ENCODE data around the gene CDH22. TPM values are rescaled to one million over a fixed set of nuclear protein-coding genes. Genes with fewer than 3 reads are reported as not detected.

The CDH22 gene
- total RNA-seq, 3 donors from 2014 or later (not counting 1 experiment from before 2014, with no cell fraction given) = not detected

GRCh38 chr20:46312075-46312944 is 4.0 kb upstream of the CDH22 start:
- Mint-ChIP-seq H3K9me3 (no peaks in the 10 kb centered on the region), H3K4me1 (peaks cover 0 to 13% of the 10 kb centered on the region in 2 donors), H3K27me3 (ENCODE audit: low read depth in 2 of 2) (peaks cover 60 to 79% of the 10 kb centered on the region in 2 donors), H3K4me3 (no peak overlapping the region), H3K36me3 (no peaks in the 10 kb centered on the region), H3K27ac (no peak overlapping the region)
- Histone ChIP-seq H3K36me3 (ENCODE audit: control insufficient read depth, insufficient read depth, low read length) (no peaks in the 10 kb centered on the region), H3K9me3 (ENCODE audit: control insufficient read depth, insufficient read depth, low read length) (no peaks in the 10 kb centered on the region), H3K4me3 (ENCODE audit: low read length) (no peak overlapping the region), H3K4me1 (ENCODE audit: control insufficient read depth, insufficient read depth, low read length) (peaks cover 10% of the 10 kb centered on the region), H3K27ac (ENCODE audit: low read length) (no peak overlapping the region), H3K27me3 (ENCODE audit: control insufficient read depth, insufficient read depth, low read length) (peaks cover 37% of the 10 kb centered on the region)
- no peak for ATAC-seq
- intact Hi-C loops (cut with micrococcal nuclease) = no loop called here
- TF ChIP-seq CTCF (IDR thresholded peaks at IDR 0.05) = no peak
- WGBS (ENCODE audit: insufficient coverage) = 2% methylated on average over 47 of the region's 47 CpGs
- peak in 1 of 2 donors; percentile 27 for DNase-seq

- Mint-ChIP-seq H3K36me3 (no peaks in the 10 kb centered on the region), H3K4me3 (no peak overlapping the region), H3K4me1 (peaks cover 0 to 15% of the 10 kb centered on the region in 2 donors), H3K9me3 (no peaks in the 10 kb centered on the region), H3K27me3 (ENCODE audit: low read depth in 2 of 2) (peaks cover 62 to 76% of the 10 kb centered on the region in 2 donors), H3K27ac (no peak overlapping the region)
- H3K4me1 ChIP-seq (ENCODE audit: control insufficient read depth, insufficient read depth, low read length) = peaks cover 15% of the 10 kb centered on the region
- 22% methylated on average over 3 of the region's 5 CpGs for WGBS (ENCODE audit: insufficient coverage)
- no peak overlapping the region for H3K27ac ChIP-seq (ENCODE audit: low read length)
- no peak overlapping the region for H3K4me3 ChIP-seq (ENCODE audit: low read length)
- H3K9me3 ChIP-seq (ENCODE audit: control insufficient read depth, insufficient read depth, low read length) = no peaks in the 10 kb centered on the region
- intact Hi-C loops (cut with micrococcal nuclease) = no loop called here
- no peak for ATAC-seq
- no peaks in the 10 kb centered on the region for H3K36me3 ChIP-seq (ENCODE audit: control insufficient read depth, insufficient read depth, low read length)
- no peak for DNase-seq
- no peak for TF ChIP-seq CTCF (IDR thresholded peaks at IDR 0.05)
- H3K27me3 ChIP-seq (ENCODE audit: control insufficient read depth, insufficient read depth, low read length) = peaks cover 43% of the 10 kb centered on the region
Observed at GRCh38 chr20:46311719-46312074, 3.4 kb upstream of the CDH22 start.

- no peak overlapping the region for H3K27ac Mint-ChIP-seq
Observed at GRCh38 chr20:46311039-46311650, 2.8 kb upstream of the CDH22 start.

More at GRCh38 chr20:46311039-46311650, 2.8 kb upstream of the CDH22 start:
- Histone ChIP-seq H3K36me3 (ENCODE audit: control insufficient read depth, insufficient read depth, low read length) (no peaks in the 10 kb centered on the region), H3K4me3 (ENCODE audit: low read length) (no peak overlapping the region), H3K4me1 (ENCODE audit: control insufficient read depth, insufficient read depth, low read length) (peaks cover 15% of the 10 kb centered on the region), H3K9me3 (ENCODE audit: control insufficient read depth, insufficient read depth, low read length) (no peaks in the 10 kb centered on the region), H3K27me3 (ENCODE audit: control insufficient read depth, insufficient read depth, low read length) (peaks cover 44% of the 10 kb centered on the region), H3K27ac (ENCODE audit: low read length) (no peak overlapping the region)
- no peaks in the 10 kb centered on the region for H3K9me3 Mint-ChIP-seq
- no peak overlapping the region for H3K4me3 Mint-ChIP-seq
- H3K27me3 Mint-ChIP-seq (ENCODE audit: low read depth in 2 of 2) = peaks cover 64 to 76% of the 10 kb centered on the region in 2 donors
- TF ChIP-seq CTCF (IDR thresholded peaks at IDR 0.05) = no peak
- DNase-seq (no peak), ATAC-seq (no peak)
- H3K36me3 Mint-ChIP-seq = no peaks in the 10 kb centered on the region
- intact Hi-C loops (cut with micrococcal nuclease) = no loop called here
- peaks cover 0 to 21% of the 10 kb centered on the region in 2 donors for H3K4me1 Mint-ChIP-seq
- 21% methylated on average over 4 of the region's 5 CpGs for WGBS (ENCODE audit: insufficient coverage)
